Fibroblast of skin of left quadriceps (primary cell): ENCODE measurements around the gene ADARB2.

ENCODE experiments used
- DNase-seq, 2 experiments: peaks; one replicate each; pipeline ENCODE4 v3.0.0-alpha.2; 2013; ENCODE audit warnings: low read depth in 2 of 2

ADARB2 gene

DNA sequence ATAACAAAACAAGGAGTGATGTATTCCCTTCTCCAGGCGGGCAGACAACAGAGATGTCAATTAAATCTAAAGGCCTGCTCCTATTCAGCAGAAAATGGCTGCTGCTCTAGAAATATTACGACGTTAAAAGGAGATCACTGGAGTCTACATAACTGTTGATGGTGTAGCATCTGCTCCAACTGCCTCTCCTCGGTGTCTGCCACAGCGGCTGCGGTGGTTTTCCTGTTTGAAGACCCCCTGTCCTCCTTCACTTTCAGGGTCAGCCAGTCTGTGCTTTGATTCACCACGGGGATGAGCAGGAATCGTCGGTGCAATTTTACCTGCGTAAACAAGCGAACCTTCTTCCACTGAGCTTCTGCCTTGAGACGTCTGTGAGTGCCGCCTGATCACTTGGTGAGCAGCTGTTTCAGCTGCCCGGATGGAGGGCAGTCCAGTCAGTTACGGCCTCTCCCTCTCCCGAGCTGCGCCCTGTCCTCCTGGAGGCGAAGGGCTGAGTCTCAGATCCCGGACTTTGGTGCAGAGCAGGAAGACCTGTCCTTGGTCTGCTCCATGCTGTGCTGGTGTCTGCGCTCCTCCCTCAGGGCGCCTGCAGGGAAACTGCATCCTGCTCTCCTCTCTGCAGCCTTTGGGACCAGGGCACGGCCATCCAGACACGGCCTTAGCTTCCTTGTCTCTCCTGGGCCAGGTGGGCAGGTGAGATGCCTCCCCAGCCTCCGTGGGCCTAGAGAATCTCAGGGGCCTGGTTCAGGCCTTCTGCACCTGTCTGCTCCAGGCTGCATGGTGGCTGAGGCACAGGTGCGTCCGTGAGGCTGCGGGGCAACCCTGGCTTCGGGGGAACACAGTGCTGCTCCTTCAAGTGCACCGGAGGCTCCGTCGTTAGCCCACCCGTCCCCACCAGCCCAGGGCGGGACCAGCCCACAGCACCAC lies 326.6 kb downstream of the ADARB2 start:
- no peak for DNase-seq

DNA sequence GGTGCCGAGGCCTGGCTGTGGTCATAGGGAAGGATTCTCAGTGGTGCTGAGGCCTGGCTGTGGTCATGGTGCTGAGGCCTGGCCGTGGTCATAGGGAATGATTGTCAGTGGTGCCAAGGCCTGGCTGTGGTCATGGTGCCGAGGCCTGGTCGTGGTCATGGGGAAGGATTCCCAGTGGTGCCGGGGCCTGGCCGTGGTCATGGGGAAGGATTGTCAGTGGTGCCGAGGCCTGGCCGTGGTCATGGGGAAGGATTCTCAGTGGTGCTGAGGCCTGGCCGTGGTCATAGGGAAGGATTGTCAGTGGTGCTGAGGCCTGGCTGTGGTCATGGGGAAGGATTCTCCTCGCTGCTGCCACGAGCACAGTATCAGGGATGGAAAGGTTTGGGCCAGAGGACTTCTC lies 327.3 kb downstream of the ADARB2 start:
- no peak for DNase-seq

DNA sequence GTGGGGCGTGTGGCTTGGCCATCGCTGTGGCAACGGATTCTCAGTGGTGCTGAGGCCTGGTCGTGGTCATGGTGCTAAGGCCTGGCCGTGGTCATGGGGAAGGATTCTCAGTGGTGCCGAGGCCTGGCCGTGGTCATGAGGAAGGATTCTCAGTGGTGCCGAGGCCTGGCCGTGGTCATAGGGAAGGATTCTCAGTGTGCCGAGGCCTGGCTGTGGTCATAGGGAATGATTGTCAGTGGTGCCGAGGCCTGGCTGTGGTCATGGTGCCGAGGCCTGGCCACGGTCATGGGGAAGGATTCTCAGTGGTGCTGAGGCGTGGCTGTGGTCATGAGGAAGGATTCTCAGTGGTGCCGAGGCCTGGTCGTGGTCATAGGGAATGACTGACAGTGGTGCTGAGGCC lies 327.9 kb downstream of the ADARB2 start:
- no peak for DNase-seq

DNA sequence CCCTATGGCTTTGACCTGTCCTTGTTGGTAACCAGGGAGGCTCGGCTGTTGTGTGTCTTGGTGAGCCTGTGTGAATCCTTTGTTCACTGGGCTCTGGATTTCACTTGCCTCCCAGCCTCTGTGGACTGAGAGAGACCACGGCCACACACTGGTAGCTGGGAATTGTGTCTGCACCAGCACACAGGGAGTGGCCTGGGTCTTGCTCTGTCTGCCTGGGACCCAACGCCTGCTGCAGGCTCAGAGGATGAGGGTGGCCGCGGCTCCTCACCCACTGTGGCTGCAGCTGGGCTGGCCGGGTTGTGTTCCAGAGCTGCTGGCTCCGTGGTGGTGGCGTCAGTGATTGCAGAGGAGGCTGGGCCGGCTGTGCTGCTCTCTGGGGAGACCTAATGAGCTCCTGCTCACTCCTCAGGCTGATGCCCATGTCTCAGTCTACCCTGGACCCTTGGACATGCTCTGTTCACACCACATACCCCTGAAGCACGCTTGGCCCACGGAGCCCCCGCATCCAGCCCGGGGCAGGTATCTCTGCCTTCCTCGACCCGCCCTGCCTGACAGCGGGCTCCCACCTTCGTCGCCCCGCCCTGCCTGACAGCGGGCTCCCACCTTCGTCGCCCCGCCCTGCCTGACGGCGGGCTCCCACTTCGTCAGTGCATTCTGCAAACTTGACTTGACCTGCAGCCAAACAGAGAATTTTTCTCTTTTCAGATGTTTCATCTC lies 328.5 kb downstream of the ADARB2 start:
- no peak for DNase-seq

DNA sequence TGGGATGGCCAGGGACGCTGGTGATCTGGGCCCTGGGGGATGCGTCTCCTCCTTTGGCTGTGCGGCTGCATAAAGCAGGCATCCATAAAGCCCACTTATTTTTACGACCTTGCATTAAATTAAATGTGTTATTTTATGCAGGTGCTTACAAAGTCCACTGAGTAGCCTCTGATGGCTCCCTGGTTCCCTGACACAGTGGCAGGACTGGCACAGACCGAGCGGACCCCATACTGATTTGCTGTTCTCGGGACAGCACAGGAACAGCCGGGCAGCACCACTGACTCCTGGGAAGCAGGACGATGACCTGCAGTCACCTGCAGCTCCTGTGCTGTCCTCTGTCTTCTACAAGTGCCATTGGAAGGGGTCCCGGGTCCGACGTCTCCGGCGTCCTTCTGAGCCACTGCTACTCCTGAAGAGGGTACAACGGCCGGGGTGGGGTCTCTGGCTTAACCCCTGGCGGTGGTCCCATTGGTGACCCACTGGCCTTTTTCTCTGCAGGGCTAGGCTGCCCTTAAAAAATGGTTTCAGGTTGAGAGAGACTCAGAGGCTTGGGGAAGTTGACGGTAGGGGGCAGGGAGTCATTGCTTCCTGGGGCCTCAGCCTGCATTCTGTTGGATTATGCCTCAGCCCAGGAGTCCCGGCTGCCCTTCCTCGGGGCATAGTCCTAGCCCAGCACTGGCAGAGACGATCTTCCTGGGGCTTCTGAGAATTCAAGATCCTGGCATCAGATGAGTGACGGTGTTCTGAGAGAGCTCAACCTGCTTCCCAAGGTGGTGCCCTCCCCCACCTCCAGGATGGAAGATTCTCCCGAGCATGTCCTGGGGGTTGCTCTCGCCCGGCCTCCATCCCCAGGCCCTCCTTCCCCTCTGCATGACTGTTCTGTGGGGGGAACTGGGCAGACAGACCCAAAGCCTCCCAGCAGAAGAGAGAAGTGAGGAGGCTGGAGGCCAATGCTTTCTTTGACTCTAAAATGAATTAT lies 330.1 kb downstream of the ADARB2 start:
- DNase-seq: no peak

DNA sequence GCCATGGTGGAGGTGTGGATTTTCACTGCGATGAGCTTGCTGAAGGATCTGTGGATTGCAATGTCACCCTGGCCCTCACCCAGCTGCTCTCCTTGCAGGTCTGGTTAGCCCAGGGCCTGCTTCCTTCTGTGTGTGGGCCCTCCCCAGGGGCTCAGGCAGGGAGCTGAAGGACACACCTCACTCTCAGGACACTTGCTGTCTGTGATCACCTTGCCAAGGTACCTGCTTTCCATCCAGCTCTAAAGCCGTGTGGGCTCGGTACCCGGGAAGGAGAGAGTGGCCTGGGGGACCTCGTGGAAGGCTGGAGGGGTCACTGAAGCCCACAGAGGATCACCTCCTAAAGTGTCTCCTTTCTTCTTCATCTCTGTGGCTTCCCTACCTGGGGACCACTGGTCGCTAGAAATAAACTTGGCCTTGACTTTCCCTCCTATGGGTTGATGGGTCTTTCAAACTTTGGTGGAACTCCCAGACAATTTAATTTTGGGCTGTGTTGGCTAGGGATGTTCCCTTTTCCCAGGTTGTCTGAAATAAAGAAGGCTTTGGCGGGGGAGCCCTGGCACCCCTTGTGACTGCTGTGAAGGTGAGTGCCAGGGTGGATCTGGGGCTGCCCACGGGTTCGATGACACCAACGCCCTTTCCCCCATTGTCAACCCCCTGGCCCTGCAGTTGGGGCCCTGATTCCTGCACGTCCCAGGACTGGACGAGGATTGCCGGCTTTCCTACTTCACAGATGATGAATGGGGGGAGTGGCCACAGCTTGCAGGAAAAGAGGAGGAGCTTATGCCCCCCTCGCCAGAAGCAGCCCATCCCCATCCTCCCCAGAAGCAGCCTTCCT lies 331.0 kb downstream of the ADARB2 start:
- DNase-seq: no peak

DNA sequence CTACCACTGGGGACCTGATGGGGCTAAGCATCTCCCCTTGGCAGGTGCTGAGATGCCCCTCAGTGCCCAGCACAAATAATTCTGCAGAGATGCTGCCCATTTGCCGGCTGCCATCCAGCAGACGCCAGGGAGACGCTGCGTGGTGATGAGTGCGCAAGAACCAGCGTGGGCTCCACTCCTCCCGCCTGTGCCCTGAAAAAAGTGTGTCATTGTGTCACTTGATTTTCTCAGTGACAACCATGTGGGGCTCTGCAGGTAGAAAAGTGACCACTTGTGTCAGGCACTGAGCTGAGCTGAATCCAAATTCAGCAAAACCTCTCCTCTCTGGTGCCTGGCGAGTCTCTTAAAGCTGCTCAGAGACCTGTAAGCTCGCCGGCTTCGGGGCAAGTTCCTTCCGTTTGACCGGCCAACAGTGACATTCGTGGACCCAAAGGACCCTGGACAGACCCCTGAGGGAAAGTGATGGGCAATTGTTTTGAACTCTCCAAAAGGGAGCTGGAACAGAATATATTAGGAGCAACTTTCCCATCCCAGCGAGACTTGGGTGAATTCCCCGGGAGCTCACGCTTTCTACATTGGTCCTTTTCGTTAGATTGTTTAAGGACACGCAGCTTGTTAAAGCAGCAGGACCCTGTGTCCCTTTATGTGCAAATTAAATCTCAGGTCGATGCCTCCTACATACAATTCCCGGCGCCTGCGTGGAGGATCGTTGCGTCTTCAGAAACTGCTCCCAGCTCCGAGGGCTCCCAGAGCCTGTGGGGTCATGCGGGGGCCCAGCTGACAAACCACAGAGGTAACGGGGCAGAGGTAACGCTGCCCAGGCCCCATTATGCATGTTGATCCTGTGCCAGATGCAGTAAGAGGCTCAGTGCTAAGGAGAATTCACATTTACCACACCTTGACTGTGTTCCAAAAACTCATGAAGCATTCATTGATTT lies 332.7 kb downstream of the ADARB2 start:
- no peak for DNase-seq

DNA sequence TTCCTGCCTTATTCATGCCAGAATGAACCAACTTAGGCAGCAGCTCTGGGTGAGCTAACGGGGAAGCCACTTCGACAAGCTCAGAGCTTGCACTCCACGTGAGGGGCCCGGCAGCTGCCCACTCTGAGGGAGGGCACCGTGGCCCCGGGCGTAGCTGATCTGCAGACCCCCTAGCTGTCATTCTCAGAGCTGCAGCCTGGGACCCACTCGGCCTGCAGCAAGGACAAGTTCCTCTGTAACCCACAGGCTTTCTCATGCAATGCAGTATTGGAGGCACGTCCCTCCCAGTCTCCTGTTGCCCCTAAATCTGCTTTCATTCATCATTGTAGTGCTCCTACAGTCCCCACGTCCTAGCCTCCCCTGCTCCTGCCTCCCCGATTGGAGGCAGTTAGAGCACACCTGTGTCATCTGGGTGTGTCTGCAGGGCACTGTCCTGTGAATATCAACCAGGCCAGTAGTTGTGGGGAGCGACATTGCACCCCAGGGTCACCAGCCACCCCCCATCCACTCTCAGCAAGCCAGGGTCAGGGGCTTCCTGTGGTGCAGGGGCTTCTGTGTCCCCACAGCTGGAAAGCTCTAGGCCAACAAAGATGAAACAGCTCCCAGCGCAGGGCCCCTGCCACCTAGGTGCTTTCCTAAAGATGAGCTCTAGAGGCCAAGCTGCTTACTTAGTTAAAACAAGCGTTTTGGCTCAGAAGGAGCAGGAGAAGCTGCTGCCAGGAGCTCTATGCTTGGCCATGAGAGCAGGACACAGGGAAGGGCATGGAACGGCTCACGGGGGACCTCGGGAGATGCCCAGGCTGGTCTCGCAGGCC lies 333.6 kb downstream of the ADARB2 start:
- no peak for DNase-seq

DNA sequence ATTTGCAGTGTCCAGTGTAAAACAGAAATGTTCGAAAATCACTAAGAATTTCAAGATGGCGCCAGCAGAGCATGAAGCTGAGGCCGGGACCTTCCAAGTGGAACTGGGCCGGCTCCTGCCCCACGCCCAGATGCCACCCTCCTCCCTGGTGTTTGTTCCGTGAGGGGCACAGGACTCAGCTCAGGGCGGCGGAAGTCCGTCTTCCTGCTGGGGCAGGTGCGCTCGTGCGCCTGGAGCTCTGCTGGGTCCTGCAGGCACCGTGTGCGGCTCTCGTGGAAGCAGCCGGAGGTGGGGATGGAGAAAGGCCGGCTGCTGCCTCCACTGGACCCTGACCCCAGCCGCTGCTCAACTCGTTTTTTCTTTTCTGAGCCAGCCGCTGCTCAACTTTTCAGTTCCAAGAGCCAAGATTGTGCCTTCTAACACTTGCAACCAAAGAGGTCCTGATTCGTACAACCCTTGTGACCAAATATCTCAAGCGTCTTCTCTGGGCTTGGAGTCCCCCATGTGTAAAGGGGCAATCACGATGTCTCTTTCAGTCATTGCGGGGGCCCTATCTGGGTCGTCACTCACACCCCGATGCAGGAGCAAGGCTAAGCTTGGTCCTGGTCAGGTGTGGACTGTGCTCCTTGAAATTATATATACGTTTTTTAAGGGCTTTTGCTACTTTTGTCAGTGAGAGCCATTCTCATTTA lies 334.4 kb downstream of the ADARB2 start:
- no peak for DNase-seq

DNA sequence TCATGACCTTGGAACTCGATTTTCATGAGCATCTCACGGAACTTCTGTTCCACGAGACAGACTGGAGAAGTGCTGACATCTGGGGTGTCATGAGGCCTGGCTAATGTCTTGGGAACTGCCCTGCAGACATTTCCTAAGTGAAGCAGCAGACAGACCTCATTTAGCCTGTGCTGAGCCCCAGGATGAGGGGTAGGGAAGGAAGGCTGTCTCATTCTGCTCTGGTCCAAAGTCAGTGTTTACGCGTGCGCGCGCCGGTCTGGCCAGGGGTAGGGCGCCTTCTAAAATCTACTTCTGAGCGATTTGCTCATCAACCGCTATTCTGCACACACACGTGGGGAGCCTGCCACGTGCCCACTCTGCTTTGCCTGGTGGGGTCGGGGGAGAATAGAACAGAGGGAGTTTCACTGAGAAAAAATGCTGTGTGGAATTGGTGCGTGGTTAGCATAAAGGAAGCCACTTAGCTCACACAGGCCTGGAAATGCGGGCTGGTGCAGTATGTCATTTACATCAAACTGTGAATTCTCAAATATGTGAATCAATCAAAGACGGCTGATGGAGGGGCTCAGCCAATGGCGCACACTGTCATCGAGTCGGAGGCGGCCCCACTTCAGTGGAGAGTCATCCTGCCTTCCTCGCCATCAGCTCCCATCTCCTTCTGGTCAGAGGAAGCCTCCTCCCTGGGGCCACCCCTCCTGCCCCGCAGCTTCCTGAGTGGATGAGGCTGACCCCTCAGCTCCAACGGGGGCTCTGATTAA lies 335.1 kb downstream of the ADARB2 start:
- no peak for DNase-seq

DNA sequence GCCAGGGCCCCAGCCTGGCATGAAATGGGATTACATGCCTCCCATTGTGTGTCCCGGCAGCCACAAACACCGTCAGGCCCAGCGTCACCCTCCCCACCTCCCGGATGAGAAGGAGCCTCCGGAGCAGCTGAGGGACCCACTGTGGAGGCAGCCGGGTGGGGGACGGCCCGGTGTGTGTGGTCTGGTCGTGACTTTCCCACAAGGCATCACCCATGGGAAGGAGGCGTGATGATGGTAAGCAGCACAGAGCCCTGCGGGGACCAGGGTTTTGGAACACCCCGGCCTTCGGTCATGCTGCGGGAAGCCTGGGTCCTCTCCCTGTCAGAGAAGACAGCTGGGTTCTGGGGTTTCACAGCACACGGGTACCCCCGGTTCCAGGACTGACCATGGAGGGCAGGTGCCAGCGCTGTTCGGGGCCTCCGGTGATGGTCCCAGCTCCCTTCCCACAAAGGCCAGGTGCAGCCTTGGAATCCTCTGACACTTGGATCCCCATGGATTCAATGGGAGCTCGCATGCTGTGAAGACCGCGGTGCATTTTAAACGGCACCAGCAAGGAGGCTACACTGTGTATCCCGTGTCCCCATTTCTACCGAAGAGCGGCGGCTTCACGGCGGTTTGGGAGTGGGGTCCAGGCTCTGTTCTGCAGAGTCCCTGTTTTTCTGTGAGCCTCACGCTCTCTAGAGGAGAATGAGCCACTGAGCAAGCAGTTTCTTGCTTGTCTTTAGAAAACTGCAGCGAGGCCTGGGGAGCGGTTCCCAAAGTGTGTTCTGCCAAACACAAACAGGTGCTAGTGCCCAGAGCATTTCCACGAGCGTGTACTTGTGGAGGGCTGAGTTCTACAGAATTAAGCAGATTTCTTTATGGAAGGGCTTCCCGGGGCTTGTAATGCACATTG lies 336.0 kb downstream of the ADARB2 start:
- DNase-seq: no peak

DNA sequence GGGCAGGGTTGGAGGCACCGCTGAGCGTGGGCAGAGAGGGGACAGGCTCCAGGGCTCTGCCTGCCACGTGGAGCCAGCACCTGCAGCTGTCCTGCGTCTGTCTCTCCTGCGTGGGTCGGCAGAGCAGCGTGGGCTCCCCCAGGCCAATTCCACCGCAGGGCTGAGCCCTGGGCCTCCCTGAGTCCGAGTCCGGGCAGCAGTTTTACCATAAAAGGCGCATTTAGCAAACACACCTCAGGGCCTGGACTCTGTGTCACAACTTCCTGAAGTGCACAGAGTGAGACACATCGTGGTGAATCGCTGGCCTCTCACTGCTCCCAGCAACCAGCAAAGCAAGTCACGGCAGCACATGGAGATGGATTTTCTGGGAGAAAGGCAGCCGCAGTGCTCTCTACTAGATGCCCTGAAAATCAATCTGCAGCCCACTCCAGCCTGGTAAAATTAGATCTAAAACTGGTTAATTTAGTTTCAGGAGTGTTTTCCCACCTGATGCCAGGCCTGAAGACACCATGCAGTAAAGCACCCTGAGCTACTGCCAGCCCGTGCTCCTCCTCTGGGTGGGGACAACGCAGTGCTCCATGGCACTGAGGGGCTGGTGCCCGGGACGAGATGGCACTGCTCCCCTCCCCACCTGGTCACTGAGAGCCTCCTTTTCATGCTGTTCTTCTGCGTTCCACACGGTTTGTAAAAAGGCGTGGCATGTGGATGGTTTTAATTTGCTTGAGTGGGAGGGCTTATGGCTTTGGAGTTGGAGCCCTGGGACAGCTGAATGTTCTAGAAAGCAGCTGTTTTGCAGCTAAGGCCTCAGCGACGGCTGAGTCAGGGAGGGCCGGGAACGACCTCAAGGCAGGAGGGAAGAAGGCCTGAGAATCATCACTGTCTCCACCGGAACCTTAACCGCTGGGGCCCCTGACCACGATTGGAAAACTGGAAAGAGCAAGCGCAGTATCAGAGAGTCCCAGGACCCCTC lies 336.9 kb downstream of the ADARB2 start:
- no peak for DNase-seq

DNA sequence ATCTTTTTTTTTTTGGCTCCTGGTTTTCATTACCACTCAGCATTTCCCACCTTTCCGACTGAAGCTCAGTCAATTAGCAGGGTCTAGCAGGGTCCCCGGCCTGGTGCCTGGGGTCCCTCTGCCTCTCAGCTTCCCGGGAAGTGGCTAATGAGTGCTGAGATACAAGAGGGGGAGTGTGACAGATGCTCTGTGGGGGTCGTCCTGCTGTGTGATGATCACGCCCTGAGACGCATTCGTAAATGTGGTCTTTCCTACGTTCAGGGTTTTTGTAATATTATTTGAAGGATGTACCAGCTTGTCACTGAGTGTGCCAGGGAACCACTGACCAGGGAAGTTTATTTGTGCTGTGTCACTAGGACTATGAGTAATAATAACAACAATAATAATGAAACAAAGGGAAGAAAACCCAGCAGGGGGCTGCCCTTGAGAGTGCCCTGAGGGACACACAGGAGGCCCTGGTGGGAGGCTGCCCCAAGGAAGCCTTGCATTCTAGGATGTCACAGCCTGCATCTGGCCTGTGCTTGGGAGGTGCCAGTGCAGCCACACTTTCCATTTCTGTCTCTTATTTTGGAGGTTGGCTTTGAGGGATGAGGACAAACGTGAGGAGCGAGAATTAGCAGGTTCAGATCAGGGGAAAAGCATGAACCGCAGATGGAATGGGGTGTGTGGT lies 337.8 kb downstream of the ADARB2 start:
- DNase-seq: no peak

DNA sequence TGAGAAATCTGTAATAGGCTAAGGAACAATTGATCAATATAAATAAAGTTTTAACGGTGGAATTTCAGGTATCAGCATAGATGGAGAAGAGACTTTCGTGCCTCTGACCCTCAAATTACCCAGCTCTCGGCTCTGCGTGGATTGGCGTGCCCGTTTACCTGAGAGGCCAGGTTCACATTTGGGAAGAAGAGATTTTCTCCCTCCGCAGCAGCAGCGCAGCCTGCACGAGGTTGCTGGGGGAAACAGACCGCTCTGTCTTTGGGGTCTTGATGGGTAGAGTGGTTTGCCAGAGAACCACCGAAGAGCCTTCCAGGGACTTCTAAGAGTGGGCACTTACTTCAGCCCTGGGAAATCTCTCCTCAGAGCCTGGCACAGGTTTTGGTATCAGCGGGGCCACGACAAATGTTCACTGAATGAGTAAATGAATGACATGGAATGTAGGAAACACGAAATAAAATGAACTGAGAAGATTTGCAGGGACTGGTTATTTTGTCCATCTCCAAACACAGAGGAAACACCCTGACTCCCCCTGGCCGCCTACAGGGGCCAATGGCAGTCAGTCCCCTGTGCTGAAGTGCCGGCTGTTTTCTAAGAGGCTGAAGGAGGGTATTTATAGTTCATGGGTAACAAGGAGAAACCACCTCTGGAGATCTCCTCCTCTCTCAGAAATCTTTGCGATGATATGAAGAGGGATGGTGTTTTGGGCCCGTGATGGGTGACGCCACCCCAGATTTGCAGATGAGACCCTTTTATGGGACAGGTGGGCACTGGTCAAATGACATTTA lies 338.5 kb downstream of the ADARB2 start:
- no peak for DNase-seq
